GM21390 (cell line): ENCODE measurements around the gene CCRL2.
"Not testable (repeated sequence)": the region's sequence is repeated elsewhere in the genome, so short reads cannot be mapped to it uniquely, and the experiment has no call there.

ENCODE experiments used
- ATAC-seq: cut with Tn5 transposase; IDR thresholded peaks from one replicate; pipeline ENCODE4 v1.9.1; 2021; ENCODE audit not compliant: unreplicated experiment

CCRL2 gene

GRCh38 chr3:46427916-46428833 lies 21.1 kb downstream of the CCRL2 start:
- no peak for ATAC-seq

GRCh38 chr3:46429250-46429649 lies 22.2 kb downstream of the CCRL2 start:
- ATAC-seq = no peak

- no peak for ATAC-seq
Observed at GRCh38 chr3:46429671-46430070, 22.6 kb downstream of the CCRL2 start.

GRCh38 chr3:46430879-46431278 lies 23.8 kb downstream of the CCRL2 start:
- ATAC-seq = not testable (repeated sequence)

- not testable (repeated sequence) for ATAC-seq
Observed at GRCh38 chr3:46431905-46432304, 24.8 kb downstream of the CCRL2 start.

GRCh38 chr3:46433118-46433517 lies 26.1 kb downstream of the CCRL2 start:
- not testable (repeated sequence) for ATAC-seq

GRCh38 chr3:46433841-46434240 lies 26.8 kb downstream of the CCRL2 start:
- ATAC-seq = no peak

GRCh38 chr3:46435081-46435726 lies 28.1 kb downstream of the CCRL2 start:
- no peak for ATAC-seq

- no peak for ATAC-seq
Observed at GRCh38 chr3:46438831-46439230, 31.8 kb downstream of the CCRL2 start.

- peak; percentile 87 for ATAC-seq
Observed at GRCh38 chr3:46440531-46441294, 33.7 kb downstream of the CCRL2 start.

- ATAC-seq = no peak
Observed at GRCh38 chr3:46442576-46443530, 35.8 kb downstream of the CCRL2 start.

GRCh38 chr3:46447228-46447985 lies 40.3 kb downstream of the CCRL2 start:
- ATAC-seq = no peak

- no peak for ATAC-seq
Observed at GRCh38 chr3:46448721-46449120, 41.7 kb downstream of the CCRL2 start.

- ATAC-seq = no peak
Observed at GRCh38 chr3:46449755-46450552, 42.9 kb downstream of the CCRL2 start.

GRCh38 chr3:46453526-46454208 lies 46.6 kb downstream of the CCRL2 start:
- no peak for ATAC-seq

GRCh38 chr3:46454209-46454595 lies 47.1 kb downstream of the CCRL2 start:
- ATAC-seq = no peak

- ATAC-seq = no peak
Observed at GRCh38 chr3:46454606-46455005, 47.5 kb downstream of the CCRL2 start.
